Omental fat pad (tissue), 4 donors: ENCODE results near the gene HDLBP. TPM values are rescaled to one million over a fixed set of nuclear protein-coding genes. Genes with fewer than 3 reads are reported as not detected.
"Not testable (repeated sequence)": the region's sequence is repeated elsewhere in the genome, so short reads cannot be mapped to it uniquely, and the experiment has no call there.

ENCODE experiments used
- ATAC-seq: fragments of 150-250 bp; one replicate; pipeline ENCODE4 v1.9.1; 2016; ENCODE audit warnings: mild to moderate bottlenecking, moderate library complexity; ENCODE audit not compliant: low FRiP score
- DNase-seq: peaks from one replicate; pipeline ENCODE4 v3.0.0-alpha.2; 2019; ENCODE audit warnings: low spot score
- CTCF ChIP-seq, 3 donors: fragments of 450-650 bp; IDR thresholded peaks; one replicate each; pipeline ENCODE4 v1.5.1; 2016 to 2017; ENCODE audit warnings: antibody characterized with exemption in 3 of 3, mild to moderate bottlenecking in 3 of 3, moderate library complexity in 2 of 3
- total RNA-seq, 4 donors: library from RNA; depleted of rRNA; stranded (reverse); fragments of >200 nt; gene quantifications; one replicate each; pipeline ENCODE4 v1.1.0, GENCODE V29; 2016

Gene HDLBP
- total RNA-seq, 4 donors from 2014 or later = 356 to 471 (median 416) TPM

DNA sequence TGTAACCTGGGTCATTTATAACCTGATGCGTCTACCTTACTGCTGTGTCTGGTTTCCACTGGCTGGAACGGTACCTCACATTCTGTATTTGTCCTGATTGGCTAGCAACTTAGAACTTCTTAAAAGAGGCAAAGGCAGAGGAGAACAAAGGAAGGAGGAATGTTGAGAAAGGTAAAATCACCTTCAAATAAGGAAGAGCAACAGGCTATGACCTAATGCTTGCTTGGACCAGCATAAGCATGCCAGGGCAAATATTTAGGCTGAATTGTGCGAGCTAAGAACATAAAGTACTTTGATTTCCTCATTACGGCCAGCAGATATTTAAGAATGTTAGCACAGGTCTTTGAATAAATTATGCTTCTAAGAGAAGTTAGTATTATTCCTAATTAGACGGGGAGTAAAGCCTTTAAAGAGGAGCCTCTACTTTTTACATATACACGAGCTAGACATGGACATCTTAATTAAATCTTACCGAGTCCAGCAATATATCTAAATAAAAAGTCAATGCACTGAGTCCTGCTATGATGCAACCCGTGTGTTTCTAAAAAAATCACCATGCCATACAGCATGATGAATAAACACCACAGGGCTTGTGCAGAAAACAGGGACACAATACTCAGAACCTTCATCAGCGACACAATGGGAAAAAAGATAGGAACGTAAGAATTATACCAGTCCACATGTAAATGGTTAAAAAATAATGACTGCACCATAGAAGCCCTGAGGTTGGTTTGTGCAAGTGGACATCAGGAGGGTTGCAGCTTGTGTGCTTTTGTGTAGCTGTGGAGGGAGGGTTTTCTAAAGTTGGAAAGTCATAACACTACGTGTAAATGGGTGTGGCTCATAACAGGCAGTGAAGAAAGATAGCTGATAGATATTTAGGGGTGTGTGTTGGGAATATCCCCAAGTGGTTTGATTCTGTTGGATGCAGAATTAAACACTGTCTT is 14.5 kb upstream of the HDLBP start:
- TF ChIP-seq CTCF (IDR thresholded peaks at IDR 0.05) = no peak
- no peak for ATAC-seq
- DNase-seq = no peak

GRCh38 chr2:241325257-241325656 is 9.8 kb upstream of the HDLBP start:
- ATAC-seq = no peak
- TF ChIP-seq CTCF (IDR thresholded peaks at IDR 0.05) = no peak
- no peak for DNase-seq

DNA sequence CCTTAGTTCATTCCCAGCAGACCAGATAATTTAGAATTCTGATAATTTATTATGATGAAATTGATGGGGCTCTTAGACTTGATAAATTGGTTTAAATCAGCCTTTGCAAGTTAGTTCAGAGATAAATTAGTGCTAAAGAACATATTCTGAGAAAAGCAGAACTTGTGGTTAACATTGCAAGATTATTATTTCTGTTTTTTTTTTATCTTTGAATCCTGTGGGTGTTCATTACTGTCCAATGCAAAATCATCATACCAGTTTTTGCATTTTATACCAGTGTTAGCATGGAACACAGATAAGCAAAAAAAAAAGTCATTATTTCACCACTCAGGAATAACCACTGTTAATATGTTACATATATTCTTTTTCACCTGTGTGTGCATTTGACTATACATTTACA is 9.3 kb upstream of the HDLBP start:
- ATAC-seq (no peak), DNase-seq (no peak)
- no peak for TF ChIP-seq CTCF (IDR thresholded peaks at IDR 0.05)

DNA sequence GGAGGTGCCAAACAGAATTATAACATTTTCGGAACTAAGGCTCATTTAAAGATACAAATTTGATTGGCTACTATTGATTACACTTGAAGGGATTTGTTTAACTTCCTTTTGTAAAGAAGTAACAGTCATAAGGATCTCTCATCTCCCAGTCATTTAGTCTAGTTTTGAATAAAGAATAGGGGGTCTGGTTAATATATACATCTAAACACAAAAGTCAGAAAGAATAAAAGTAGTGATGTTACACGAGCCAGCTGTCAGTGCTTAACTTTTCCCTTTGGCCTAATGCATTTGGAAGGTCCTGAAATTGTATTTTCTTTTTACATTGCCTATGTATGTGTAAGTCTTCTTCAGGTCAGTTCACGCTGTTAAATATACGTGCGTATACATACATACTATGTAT is 8.3 kb upstream of the HDLBP start:
- TF ChIP-seq CTCF (IDR thresholded peaks at IDR 0.05) = no peak
- no peak for ATAC-seq

DNA sequence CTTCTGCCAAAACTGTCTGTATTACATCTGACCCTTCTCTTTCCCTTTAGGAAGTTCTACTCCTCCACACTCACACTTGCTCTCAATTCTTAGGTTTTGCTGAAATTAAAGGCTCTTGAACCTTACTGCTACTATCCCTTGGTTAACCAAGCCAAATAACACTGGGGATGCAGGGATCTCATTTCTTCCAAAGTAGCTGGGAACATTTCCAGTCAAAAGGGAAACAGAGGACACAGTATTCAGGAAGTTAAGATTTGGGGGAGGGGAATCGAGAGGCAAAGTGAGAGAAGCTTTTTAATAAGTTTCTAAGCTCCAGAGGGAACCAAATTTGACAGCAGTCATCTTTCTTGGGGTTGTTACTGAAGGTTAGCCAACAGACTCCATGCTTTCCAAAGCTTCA is 6.4 kb upstream of the HDLBP start:
- no peak for TF ChIP-seq CTCF (IDR thresholded peaks at IDR 0.05)
- DNase-seq (no peak), ATAC-seq (no peak)

More for the DNA sequence above, 8.3 kb upstream of the HDLBP start:
- no peak for DNase-seq

GRCh38 chr2:241321033-241321432 is 5.6 kb upstream of the HDLBP start:
- no peak for ATAC-seq
- no peak for DNase-seq
- no peak for TF ChIP-seq CTCF (IDR thresholded peaks at IDR 0.05)

GRCh38 chr2:241320394-241320793 is 4.9 kb upstream of the HDLBP start:
- no peak for TF ChIP-seq CTCF (IDR thresholded peaks at IDR 0.05)
- ATAC-seq = no peak
- DNase-seq = no peak

GRCh38 chr2:241318830-241319229 is 3.4 kb upstream of the HDLBP start:
- not testable (repeated sequence) for DNase-seq, ATAC-seq
